HCT116 (cell line): ENCODE measurements around the gene LSM6.

Experiments used
- CBX3 ChIP-seq: IDR thresholded peaks from 2 replicates; pipeline ENCODE4 v1.6.1; 2012; ENCODE audit warnings: low read depth
- EGR1 ChIP-seq: IDR thresholded peaks from 2 replicates; pipeline ENCODE4 v1.6.1; 2012; ENCODE audit warnings: low read depth
- EZH2 ChIP-seq: fragments of 200-600 bp; sonication (generic); IDR thresholded peaks from 2 replicates; pipeline ENCODE4 v1.6.1; 2017; ENCODE audit warnings: antibody characterized with exemption, mixed run types
- FOSL1 ChIP-seq: IDR thresholded peaks from 2 replicates; pipeline ENCODE4 v1.6.1; 2012; ENCODE audit warnings: low read depth
- JUND ChIP-seq: IDR thresholded peaks from 2 replicates; pipeline ENCODE4 v1.6.1; 2012
- MAX ChIP-seq: IDR thresholded peaks from 2 replicates; pipeline ENCODE4 v1.6.1; 2012
- POLR2A ChIP-seq: IDR thresholded peaks from 2 replicates; pipeline ENCODE4 v1.7.0; 2011; ENCODE audit warnings: borderline replicate concordance; ENCODE audit not compliant: insufficient read depth, insufficient read length; ENCODE audit errors: extremely low read depth
- POLR2AphosphoS5 ChIP-seq: IDR thresholded peaks from 2 replicates; pipeline ENCODE4 v1.6.1; 2011; ENCODE audit warnings: mild to moderate bottlenecking, low read depth, low read length, moderate library complexity
- RAD21 ChIP-seq: IDR thresholded peaks from 2 replicates; pipeline ENCODE4 v1.6.1; 2012; ENCODE audit warnings: low read depth, mild to moderate bottlenecking
- SP1 ChIP-seq: IDR thresholded peaks from 2 replicates; pipeline ENCODE4 v1.6.1; 2012; ENCODE audit warnings: low read depth
- TCF7L2 ChIP-seq: IDR thresholded peaks from 2 replicates; pipeline ENCODE4 v1.7.0; 2011; ENCODE audit warnings: borderline replicate concordance, inconsistent platforms; ENCODE audit not compliant: insufficient read depth, insufficient read length; ENCODE audit errors: extremely low read depth
- YY1 ChIP-seq: IDR thresholded peaks from 2 replicates; pipeline ENCODE4 v1.6.1; 2011; ENCODE audit warnings: low read length, low read depth, moderate library complexity, mild to moderate bottlenecking; ENCODE audit not compliant: insufficient replicate concordance; ENCODE audit errors: extremely low read depth
- ZNF274 ChIP-seq: fragments of 200-500 bp; sonication (Bioruptor generic); IDR thresholded peaks from 2 replicates; pipeline ENCODE4 v1.6.1; 2014; ENCODE audit warnings: mild to moderate bottlenecking, low read depth, low read length, inconsistent platforms
- TF ChIP-seq, protein P1 (sequence below), 3 experiments: fragments of 200-600 bp in 1 of 3; sonication (generic) in 1 of 3; IDR thresholded peaks in 2 of 3; conservative IDR thresholded peaks in 1 of 3; 2 replicates each; pipeline ENCODE4 v1.5.1; 2012 to 2017; ENCODE audit warnings: low read depth in 2 of 3, low read length in 2 of 3, antibody characterized with exemption in 1 of 3, borderline replicate concordance in 1 of 3, control low read depth in 1 of 3, mild to moderate bottlenecking in 1 of 3, mixed read lengths in 1 of 3, mixed run types in 1 of 3, moderate library complexity in 1 of 3; ENCODE audit not compliant: insufficient read depth in 1 of 3

DNA sequence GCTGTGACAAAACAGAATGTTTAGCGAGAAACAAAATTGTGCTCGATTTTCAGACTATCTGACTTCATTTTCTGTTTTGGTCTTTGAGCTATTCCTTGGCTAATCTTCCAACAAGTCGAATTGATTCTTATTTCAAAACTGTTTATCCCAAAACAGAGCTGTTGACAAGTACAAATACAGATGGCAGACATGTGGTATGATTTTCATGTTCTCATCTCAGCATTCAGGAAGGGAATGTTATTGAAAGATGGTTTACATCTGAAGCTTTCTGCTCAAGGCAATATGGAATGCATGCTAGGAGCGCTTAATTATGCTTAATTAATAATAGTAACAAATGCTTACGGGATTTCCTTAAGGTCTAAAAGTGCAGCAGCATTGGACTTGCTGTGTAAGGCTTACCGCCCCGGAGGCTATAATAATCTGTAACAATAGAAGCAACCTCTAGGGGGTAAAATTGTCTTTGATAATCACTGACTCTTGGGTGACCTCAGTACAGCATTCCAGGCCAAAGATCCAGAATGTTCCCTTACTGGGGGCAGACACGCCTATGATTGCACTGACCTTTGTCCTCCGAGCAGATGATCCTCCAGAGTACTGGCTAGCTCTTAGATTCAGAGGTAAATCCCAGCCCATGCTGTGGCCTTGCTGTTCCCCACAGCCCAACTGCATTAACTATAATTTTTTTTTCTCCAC, 16.4 kb downstream of the LSM6 start:
- TF ChIP-seq POLR2AphosphoS5 (no peak), ZNF274 (no peak), POLR2A (no peak), SP1 (no peak), CBX3 (no peak), EGR1 (no peak), YY1 (no peak), EZH2 (no peak), MAX (no peak), RAD21 (no peak), FOSL1 (no peak), JUND (no peak), TCF7L2 (no peak)
- TF ChIP-seq, protein P1, sequence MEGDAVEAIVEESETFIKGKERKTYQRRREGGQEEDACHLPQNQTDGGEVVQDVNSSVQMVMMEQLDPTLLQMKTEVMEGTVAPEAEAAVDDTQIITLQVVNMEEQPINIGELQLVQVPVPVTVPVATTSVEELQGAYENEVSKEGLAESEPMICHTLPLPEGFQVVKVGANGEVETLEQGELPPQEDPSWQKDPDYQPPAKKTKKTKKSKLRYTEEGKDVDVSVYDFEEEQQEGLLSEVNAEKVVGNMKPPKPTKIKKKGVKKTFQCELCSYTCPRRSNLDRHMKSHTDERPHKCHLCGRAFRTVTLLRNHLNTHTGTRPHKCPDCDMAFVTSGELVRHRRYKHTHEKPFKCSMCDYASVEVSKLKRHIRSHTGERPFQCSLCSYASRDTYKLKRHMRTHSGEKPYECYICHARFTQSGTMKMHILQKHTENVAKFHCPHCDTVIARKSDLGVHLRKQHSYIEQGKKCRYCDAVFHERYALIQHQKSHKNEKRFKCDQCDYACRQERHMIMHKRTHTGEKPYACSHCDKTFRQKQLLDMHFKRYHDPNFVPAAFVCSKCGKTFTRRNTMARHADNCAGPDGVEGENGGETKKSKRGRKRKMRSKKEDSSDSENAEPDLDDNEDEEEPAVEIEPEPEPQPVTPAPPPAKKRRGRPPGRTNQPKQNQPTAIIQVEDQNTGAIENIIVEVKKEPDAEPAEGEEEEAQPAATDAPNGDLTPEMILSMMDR (IDR thresholded peaks at IDR 0.05 in 2 of 3, conservative IDR thresholded peaks at IDR 0.05 in 1 of 3; ENCODE audit: borderline replicate concordance in 1 of 3, insufficient read depth in 1 of 3, low read depth in 2 of 3, low read length in 2 of 3) = peak in 2 of 3 experiments; percentile 9 to 29; a peak in 2 of 6 replicates
